GM12878 (cell line): ENCODE measurements around the gene KREMEN2. TPM values are rescaled to one million over a fixed set of nuclear protein-coding genes. Genes with fewer than 3 reads are reported as not detected.

Experiments
- ATAC-seq: fragments of 200-7000 bp; cut with Tn5 transposase; 3 replicates; pipeline ENCODE4 v1.9.1; 2020; ENCODE audit warnings: mild to moderate bottlenecking, moderate library complexity
- BruUV-seq: library from RNA; stranded (reverse); fragments of 400-500 nt; replicated peaks from 2 replicates; lab custom pipeline; 2021; lab: Mats Ljungman, UMichigan
- CTCF ChIA-PET: fragments of 300-600 bp; sonication (Branson Sonifier 250); formaldehyde crosslinking; extraction: SDS; loops from one replicate; lab custom pipeline; 2021; ENCODE audit warnings: inconsistent platforms; lab: Yijun Ruan, JAX
- POLR2A ChIA-PET: fragments of 350-600 bp; formaldehyde crosslinking; extraction: SDS; loops from one replicate; lab custom pipeline; 2021; ENCODE audit warnings: inconsistent platforms; lab: Charles Lee
- RAD21 ChIA-PET: fragments of 300-600 bp; sonication (Branson Sonifier 250); formaldehyde crosslinking; loops from one replicate; lab custom pipeline; 2023; ENCODE audit warnings: antibody characterized with exemption; ENCODE audit not compliant: unreplicated experiment; lab: Charles Lee
- SMC1A ChIA-PET: fragments of 300-600 bp; sonication (Branson Sonifier 250); formaldehyde crosslinking; loops from one replicate; lab custom pipeline; 2023; ENCODE audit not compliant: unreplicated experiment, uncharacterized antibody; lab: Charles Lee
- DNase-seq: peaks from one replicate; pipeline ENCODE4 v3.0.0-alpha.2; 2011; ENCODE audit warnings: low read depth, low spot score
- FAIRE-seq: peaks from 3 replicates; lab custom pipeline; 2011; peaks lifted over from hg19 to GRCh38; lab: Jason Lieb, UNC
- H2AFZ ChIP-seq: 2 replicates; pipeline ENCODE4 v1.6.0; 2011; ENCODE audit warnings: low read depth, low read length, control low read depth; ENCODE audit not compliant: control insufficient read depth
- H3K27ac ChIP-seq: 2 replicates; pipeline ENCODE4 v1.5.1; 2011; ENCODE audit warnings: control low read depth; ENCODE audit not compliant: control insufficient read depth, insufficient read depth
- H3K27me3 ChIP-seq, 2 experiments: replicated peaks in 1 of 2; 2 replicates each; pipeline versions ENCODE4 v1.6.0 to v1.6.1; 2011; ENCODE audit warnings: low read length in 1 of 2; ENCODE audit not compliant: control insufficient read depth in 2 of 2, insufficient read depth in 2 of 2
- H3K36me3 ChIP-seq, 2 experiments: 2 replicates each; pipeline ENCODE4 v1.5.1; 2011; ENCODE audit warnings: low read length in 1 of 2; ENCODE audit not compliant: control insufficient read depth in 2 of 2, insufficient read depth in 2 of 2
- H3K4me1 ChIP-seq: 2 replicates; pipeline ENCODE4 v1.6.1; 2011; ENCODE audit warnings: mild to moderate bottlenecking, low read length, moderate library complexity, mixed read lengths; ENCODE audit not compliant: control insufficient read depth, insufficient read depth
- H3K4me2 ChIP-seq: 2 replicates; pipeline ENCODE4 v1.6.0; 2011; ENCODE audit warnings: control low read depth; ENCODE audit not compliant: control insufficient read depth, insufficient read depth
- H3K4me3 ChIP-seq: fragments of 200-600 bp; sonication (generic); 2 replicates; pipeline ENCODE4 v1.5.1; 2016
- H3K79me2 ChIP-seq: 2 replicates; pipeline ENCODE4 v1.6.0; 2011; ENCODE audit warnings: low read length; ENCODE audit not compliant: control insufficient read depth, insufficient read depth
- H3K9ac ChIP-seq: 2 replicates; pipeline ENCODE4 v1.8.0; 2011; ENCODE audit warnings: low read length, control low read depth, mixed read lengths; ENCODE audit not compliant: control insufficient read depth, insufficient read depth
- H3K9me3 ChIP-seq: replicated peaks from 3 replicates; pipeline ENCODE4 v1.5.1; 2011; ENCODE audit warnings: mild to moderate bottlenecking, low read length; ENCODE audit not compliant: control insufficient read depth, insufficient read depth
- H4K20me1 ChIP-seq: 2 replicates; pipeline ENCODE4 v1.6.0; 2011; ENCODE audit not compliant: control insufficient read depth, insufficient read depth
- BACH1 ChIP-seq: fragments of 450-650 bp; IDR thresholded peaks from 2 replicates; pipeline ENCODE4 v1.6.1; 2017; ENCODE audit warnings: mild to moderate bottlenecking, borderline replicate concordance
- CREB1 ChIP-seq: IDR thresholded peaks from 2 replicates; pipeline ENCODE4 v1.6.1; 2012; ENCODE audit warnings: low read depth, mild to moderate bottlenecking, inconsistent platforms
- EED ChIP-seq: sonication (generic); IDR thresholded peaks from 2 replicates; pipeline ENCODE4 v1.6.1; 2016; ENCODE audit warnings: antibody characterized with exemption, low read depth
- GATAD2B ChIP-seq: fragments of 450-650 bp; conservative IDR thresholded peaks from 2 replicates; pipeline ENCODE4 v1.6.1; 2017; ENCODE audit warnings: low read depth, mild to moderate bottlenecking, moderate library complexity
- MXI1 ChIP-seq: fragments of 150-350 bp; IDR thresholded peaks from 2 replicates; pipeline ENCODE4 v1.6.1; 2011; ENCODE audit warnings: low read depth, mild to moderate bottlenecking, inconsistent platforms, low read length, improper control_type of control experiment
- PML ChIP-seq: IDR thresholded peaks from 2 replicates; pipeline ENCODE4 v1.6.1; 2012; ENCODE audit warnings: low read length, inconsistent platforms
- POLR2A ChIP-seq: IDR thresholded peaks from 2 replicates; pipeline ENCODE4 v1.6.1; 2011; ENCODE audit warnings: low read depth, mild to moderate bottlenecking, low read length
- RELA ChIP-seq: fragments of 450-650 bp; IDR thresholded peaks from 2 replicates; pipeline ENCODE4 v1.8.0; 2014; ENCODE audit warnings: borderline replicate concordance; ENCODE audit not compliant: partially characterized antibody
- SP1 ChIP-seq: IDR thresholded peaks from one replicate; pipeline ENCODE4 v1.6.1; 2011; ENCODE audit warnings: low read depth, low read length
- SREBF1 ChIP-seq: IDR thresholded peaks from 2 replicates; pipeline ENCODE4 v1.6.1; 2012; ENCODE audit warnings: mild to moderate bottlenecking, low read length
- STAT1 ChIP-seq: fragments of 450-650 bp; conservative IDR thresholded peaks from 2 replicates; pipeline ENCODE4 v1.6.1; 2014; ENCODE audit warnings: antibody characterized with exemption, mild to moderate bottlenecking
- TARDBP ChIP-seq: IDR thresholded peaks from 2 replicates; pipeline ENCODE4 v1.6.1; 2016; ENCODE audit warnings: borderline replicate concordance
- TBL1XR1 ChIP-seq: IDR thresholded peaks from 2 replicates; pipeline ENCODE4 v1.6.1; 2012; ENCODE audit warnings: low read depth, low read length, improper control_type of control experiment
- TCF12 ChIP-seq: IDR thresholded peaks from 2 replicates; pipeline ENCODE4 v1.6.1; 2011; ENCODE audit warnings: low read depth, mild to moderate bottlenecking, low read length
- WGBS: methylation state at CpG from one replicate; pipeline ENCODE4 v1.1.6; 2016; ENCODE audit warnings: low lambda C conversion rate; ENCODE audit not compliant: insufficient replicate concordance, insufficient coverage; ENCODE audit errors: missing lambda C conversion rate; 5-methylcytosine and 5-hydroxymethylcytosine counted together
- in situ Hi-C: fragments of 300-500 bp; cut with MboI; formaldehyde crosslinking; loops from 9 replicates; pipeline ENCODE4 v1.14.3; 2018; ENCODE audit warnings: mixed read lengths
- intact Hi-C: fragments of 100-400 bp; cut with micrococcal nuclease; formaldehyde crosslinking; loops from one replicate; pipeline ENCODE4 v1.14.2; 2022; ENCODE audit not compliant: unreplicated experiment
- polyA plus RNA-seq, 11 experiments: library from polyadenylated mRNA; depleted of rRNA in 4 of 11; unstranded in 6 of 11; stranded (reverse) in 5 of 11; fragments of >200 nt; fragmentation: Nextera tagmentation in 4 of 11; fragmentation: Illumina TruSeq in 1 of 11; extraction: Ambion mirVana in 4 of 11; extraction: Trizol in 1 of 11; gene quantifications; 1 replicate in 1 of 11; 2 replicates in 10 of 11; pipeline versions ENCODE4 v1.2.1 to v1.2.3, GENCODE V29; 2011 to 2016; ENCODE audit warnings: inconsistent platforms in 2 of 11, missing spikeins in 2 of 11, low read depth in 1 of 11
- total RNA-seq, 4 experiments: library from RNA; depleted of rRNA in 3 of 4; stranded (reverse); fragments of >200 nt in 3 of 4; fragmentation: Illumina TruSeq in 1 of 4; extraction: Trizol in 1 of 4; gene quantifications; 2 replicates each; pipeline versions ENCODE4 v1.2.1 to v1.2.3, GENCODE V29; 2013 to 2021
- TF ChIP-seq, protein P1 (sequence below): fragments of 450-650 bp; IDR thresholded peaks from 2 replicates; pipeline ENCODE4 v1.6.1; 2017; ENCODE audit warnings: antibody characterized with exemption, mild to moderate bottlenecking, moderate library complexity
- TF ChIP-seq, protein P2 (sequence below): fragments of 450-650 bp; IDR thresholded peaks from 2 replicates; pipeline ENCODE4 v1.6.1; 2018; ENCODE audit warnings: mild to moderate bottlenecking, low read depth, moderate library complexity; ENCODE audit not compliant: partially characterized antibody
- TF ChIP-seq, protein P3 (sequence below): fragments of 450-650 bp; IDR thresholded peaks from 2 replicates; pipeline ENCODE4 v1.6.1; 2017; ENCODE audit warnings: mild to moderate bottlenecking, moderate library complexity

Gene KREMEN2
- total and polyA plus RNA-seq, 10 of the 15 experiments (the other 5 are each of a cell fraction or from before 2014, with no cell fraction given), result 0.06 to 3.7 (median 0.83) TPM; not detected in 2

DNA sequence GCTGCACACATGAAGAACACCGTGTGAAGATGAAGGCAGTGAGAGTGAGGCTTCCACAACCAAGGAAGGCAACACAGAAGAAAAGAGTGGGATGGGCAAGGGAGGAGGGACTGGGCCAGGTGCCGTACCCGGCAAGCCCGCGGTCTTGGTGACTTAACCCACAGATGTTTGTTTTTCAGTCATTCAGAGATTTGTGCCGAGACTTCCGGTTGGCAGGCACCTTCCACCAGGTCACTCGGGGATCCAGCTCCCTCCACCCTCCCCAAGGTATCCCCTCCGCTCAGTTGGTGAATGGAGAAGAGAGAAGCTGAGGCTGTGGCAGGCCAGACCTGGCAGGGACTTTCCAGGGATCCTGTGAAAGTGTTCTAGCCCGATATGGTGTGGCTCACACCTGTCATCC is 4.9 kb upstream of the KREMEN2 start:
- Histone ChIP-seq H3K79me2 (no peaks in the 10 kb centered on the region), H3K36me3 (no peaks in the 10 kb centered on the region), H3K4me2 (peak overlapping the region; percentile 34), H2AFZ (no peak overlapping the region), H3K27ac (no peak overlapping the region), H3K9ac (no peak overlapping the region), H4K20me1 (no peaks in the 10 kb centered on the region), H3K4me1 (peaks cover 31% of the 10 kb centered on the region), H3K4me3 (no peak overlapping the region), H3K9me3 (no peaks in the 10 kb centered on the region), H3K27me3 (no peaks in the 10 kb centered on the region)
- in situ Hi-C loops, result no loop called here
- RAD21 ChIA-PET, result interaction anchor here (1.0 kb wide), 2 partner anchors 16 to 32 kb away, joined by 3 read pairs; no protein-coding TSS in a partner anchor
- FAIRE-seq, result peak; percentile 7
- SMC1A ChIA-PET, result no interaction called here
- DNase-seq, result no peak
- POLR2A ChIA-PET, result interaction anchor here (0.9 to 1.1 kb wide), 2 partner anchors 11 to 77 kb away, joined by 3 read pairs; no protein-coding TSS in a partner anchor
- no TSS peak for BruUV-seq
- intact Hi-C loops, result no loop called here
- CTCF ChIA-PET, result interaction anchor here (0.9 to 3.0 kb wide), 9 partner anchors 11 to 120 kb away, joined by 3 to 15 read pairs (median 4); partner anchors contain the start of gene FLYWCH1
- 3% methylated on average over 10 of the region's 10 CpGs for WGBS
- ATAC-seq, result peak; percentile 15
- TF ChIP-seq, protein P1, sequence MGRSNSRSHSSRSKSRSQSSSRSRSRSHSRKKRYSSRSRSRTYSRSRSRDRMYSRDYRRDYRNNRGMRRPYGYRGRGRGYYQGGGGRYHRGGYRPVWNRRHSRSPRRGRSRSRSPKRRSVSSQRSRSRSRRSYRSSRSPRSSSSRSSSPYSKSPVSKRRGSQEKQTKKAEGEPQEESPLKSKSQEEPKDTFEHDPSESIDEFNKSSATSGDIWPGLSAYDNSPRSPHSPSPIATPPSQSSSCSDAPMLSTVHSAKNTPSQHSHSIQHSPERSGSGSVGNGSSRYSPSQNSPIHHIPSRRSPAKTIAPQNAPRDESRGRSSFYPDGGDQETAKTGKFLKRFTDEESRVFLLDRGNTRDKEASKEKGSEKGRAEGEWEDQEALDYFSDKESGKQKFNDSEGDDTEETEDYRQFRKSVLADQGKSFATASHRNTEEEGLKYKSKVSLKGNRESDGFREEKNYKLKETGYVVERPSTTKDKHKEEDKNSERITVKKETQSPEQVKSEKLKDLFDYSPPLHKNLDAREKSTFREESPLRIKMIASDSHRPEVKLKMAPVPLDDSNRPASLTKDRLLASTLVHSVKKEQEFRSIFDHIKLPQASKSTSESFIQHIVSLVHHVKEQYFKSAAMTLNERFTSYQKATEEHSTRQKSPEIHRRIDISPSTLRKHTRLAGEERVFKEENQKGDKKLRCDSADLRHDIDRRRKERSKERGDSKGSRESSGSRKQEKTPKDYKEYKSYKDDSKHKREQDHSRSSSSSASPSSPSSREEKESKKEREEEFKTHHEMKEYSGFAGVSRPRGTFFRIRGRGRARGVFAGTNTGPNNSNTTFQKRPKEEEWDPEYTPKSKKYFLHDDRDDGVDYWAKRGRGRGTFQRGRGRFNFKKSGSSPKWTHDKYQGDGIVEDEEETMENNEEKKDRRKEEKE, result no peak
- TF ChIP-seq RELA, result peak; percentile 49
- TF ChIP-seq, protein P2, sequence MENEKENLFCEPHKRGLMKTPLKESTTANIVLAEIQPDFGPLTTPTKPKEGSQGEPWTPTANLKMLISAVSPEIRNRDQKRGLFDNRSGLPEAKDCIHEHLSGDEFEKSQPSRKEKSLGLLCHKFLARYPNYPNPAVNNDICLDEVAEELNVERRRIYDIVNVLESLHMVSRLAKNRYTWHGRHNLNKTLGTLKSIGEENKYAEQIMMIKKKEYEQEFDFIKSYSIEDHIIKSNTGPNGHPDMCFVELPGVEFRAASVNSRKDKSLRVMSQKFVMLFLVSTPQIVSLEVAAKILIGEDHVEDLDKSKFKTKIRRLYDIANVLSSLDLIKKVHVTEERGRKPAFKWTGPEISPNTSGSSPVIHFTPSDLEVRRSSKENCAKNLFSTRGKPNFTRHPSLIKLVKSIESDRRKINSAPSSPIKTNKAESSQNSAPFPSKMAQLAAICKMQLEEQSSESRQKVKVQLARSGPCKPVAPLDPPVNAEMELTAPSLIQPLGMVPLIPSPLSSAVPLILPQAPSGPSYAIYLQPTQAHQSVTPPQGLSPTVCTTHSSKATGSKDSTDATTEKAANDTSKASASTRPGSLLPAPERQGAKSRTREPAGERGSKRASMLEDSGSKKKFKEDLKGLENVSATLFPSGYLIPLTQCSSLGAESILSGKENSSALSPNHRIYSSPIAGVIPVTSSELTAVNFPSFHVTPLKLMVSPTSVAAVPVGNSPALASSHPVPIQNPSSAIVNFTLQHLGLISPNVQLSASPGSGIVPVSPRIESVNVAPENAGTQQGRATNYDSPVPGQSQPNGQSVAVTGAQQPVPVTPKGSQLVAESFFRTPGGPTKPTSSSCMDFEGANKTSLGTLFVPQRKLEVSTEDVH, result no peak
- TF ChIP-seq POLR2A, result no peak
- no peak for TF ChIP-seq SREBF1
- 0 out of 2 replicates have a peak, but pooled peaks have one; percentile 29 for TF ChIP-seq TCF12
- no peak for TF ChIP-seq TARDBP
- no peak for TF ChIP-seq TBL1XR1
- TF ChIP-seq GATAD2B, result no peak
- no peak for TF ChIP-seq MXI1
- TF ChIP-seq STAT1, result no peak
- no peak for TF ChIP-seq PML
- no peak for TF ChIP-seq SP1
- TF ChIP-seq EED, result peak; percentile 16; the same call in 1 of the 2 replicates
- TF ChIP-seq, protein P3, sequence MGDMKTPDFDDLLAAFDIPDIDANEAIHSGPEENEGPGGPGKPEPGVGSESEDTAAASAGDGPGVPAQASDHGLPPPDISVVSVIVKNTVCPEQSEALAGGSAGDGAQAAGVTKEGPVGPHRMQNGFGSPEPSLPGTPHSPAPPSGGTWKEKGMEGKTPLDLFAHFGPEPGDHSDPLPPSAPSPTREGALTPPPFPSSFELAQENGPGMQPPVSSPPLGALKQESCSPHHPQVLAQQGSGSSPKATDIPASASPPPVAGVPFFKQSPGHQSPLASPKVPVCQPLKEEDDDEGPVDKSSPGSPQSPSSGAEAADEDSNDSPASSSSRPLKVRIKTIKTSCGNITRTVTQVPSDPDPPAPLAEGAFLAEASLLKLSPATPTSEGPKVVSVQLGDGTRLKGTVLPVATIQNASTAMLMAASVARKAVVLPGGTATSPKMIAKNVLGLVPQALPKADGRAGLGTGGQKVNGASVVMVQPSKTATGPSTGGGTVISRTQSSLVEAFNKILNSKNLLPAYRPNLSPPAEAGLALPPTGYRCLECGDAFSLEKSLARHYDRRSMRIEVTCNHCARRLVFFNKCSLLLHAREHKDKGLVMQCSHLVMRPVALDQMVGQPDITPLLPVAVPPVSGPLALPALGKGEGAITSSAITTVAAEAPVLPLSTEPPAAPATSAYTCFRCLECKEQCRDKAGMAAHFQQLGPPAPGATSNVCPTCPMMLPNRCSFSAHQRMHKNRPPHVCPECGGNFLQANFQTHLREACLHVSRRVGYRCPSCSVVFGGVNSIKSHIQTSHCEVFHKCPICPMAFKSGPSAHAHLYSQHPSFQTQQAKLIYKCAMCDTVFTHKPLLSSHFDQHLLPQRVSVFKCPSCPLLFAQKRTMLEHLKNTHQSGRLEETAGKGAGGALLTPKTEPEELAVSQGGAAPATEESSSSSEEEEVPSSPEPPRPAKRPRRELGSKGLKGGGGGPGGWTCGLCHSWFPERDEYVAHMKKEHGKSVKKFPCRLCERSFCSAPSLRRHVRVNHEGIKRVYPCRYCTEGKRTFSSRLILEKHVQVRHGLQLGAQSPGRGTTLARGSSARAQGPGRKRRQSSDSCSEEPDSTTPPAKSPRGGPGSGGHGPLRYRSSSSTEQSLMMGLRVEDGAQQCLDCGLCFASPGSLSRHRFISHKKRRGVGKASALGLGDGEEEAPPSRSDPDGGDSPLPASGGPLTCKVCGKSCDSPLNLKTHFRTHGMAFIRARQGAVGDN, result no peak
- TF ChIP-seq CREB1, result no peak
- TF ChIP-seq BACH1, result no peak
